Hepatocyte (in vitro differentiated cells): Measurements from ENCODE around the gene IL1RAPL1.

Experiments
- EZH2phosphoT487 ChIP-seq: fragments of 200-600 bp; sonication (generic); IDR thresholded peaks from one replicate; pipeline ENCODE4 v1.6.1; 2018; ENCODE audit warnings: antibody characterized with exemption, mild to moderate bottlenecking, low read depth, moderate library complexity; ENCODE audit not compliant: unreplicated experiment, severe bottlenecking
- TF ChIP-seq, protein P1 (sequence below): fragments of 200-600 bp; sonication (generic); IDR thresholded peaks from 2 replicates; pipeline ENCODE4 v1.5.1; 2016; ENCODE audit warnings: antibody characterized with exemption, mild to moderate bottlenecking; ENCODE audit not compliant: poor library complexity

DNA sequence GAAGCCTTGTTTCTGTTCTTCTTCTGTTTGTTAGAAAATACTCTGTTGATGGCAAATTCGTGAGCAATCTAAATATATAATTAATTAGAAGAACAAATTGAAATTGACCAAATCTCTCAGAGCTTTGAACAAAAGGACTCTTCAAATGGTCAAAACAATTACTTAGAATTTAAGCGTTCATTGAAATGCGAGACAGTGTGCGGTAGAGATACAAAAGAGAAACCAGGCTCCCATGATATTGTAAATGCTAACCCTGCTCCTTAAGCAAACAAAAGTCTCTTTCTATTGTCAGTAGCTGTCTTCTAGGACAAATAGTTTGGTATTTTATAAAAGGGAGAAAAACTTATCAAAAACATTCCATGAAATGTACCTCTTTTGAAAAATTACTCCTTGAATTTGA is 1174.8 kb downstream of the IL1RAPL1 start:
- TF ChIP-seq, protein P1, sequence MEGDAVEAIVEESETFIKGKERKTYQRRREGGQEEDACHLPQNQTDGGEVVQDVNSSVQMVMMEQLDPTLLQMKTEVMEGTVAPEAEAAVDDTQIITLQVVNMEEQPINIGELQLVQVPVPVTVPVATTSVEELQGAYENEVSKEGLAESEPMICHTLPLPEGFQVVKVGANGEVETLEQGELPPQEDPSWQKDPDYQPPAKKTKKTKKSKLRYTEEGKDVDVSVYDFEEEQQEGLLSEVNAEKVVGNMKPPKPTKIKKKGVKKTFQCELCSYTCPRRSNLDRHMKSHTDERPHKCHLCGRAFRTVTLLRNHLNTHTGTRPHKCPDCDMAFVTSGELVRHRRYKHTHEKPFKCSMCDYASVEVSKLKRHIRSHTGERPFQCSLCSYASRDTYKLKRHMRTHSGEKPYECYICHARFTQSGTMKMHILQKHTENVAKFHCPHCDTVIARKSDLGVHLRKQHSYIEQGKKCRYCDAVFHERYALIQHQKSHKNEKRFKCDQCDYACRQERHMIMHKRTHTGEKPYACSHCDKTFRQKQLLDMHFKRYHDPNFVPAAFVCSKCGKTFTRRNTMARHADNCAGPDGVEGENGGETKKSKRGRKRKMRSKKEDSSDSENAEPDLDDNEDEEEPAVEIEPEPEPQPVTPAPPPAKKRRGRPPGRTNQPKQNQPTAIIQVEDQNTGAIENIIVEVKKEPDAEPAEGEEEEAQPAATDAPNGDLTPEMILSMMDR, result no peak
- no peak for TF ChIP-seq EZH2phosphoT487
